ENCODE data around the gene HCN1.

DNA sequence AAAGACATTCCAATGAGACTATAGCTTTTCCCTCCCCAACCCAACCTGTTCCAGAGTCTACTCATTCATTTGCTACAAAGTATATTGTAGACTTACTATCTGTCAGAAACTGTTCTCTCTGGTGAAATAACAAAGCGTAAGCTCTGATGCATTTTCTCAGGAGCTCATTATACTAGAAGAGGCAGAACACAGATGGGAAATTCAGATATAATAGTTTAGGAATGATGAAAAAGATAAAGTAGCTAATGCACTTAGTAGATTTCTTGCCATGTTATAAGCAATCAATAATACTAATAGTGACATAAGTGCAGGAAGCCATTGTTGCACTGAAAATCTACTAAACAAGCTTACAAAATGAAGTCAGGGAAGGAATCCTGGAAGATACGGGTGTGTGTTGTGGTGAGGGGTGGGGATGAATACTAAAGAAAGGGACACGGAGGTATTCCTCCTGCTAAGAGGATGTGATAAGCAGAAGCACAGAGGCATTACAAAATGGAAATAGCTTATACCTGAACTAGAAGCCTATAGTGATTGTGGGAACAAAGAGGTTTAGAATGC lies 78.2 kb downstream of the HCN1 start:
- TF ChIP-seq GATA2 (IDR thresholded peaks at IDR 0.05; ENCODE audit: low read depth, low read length) = no peak
- no peak for TF ChIP-seq GATA3 (IDR thresholded peaks at IDR 0.05; ENCODE audit: low read depth, low read length)

All from SH-SY5Y (cell line).